B cell (primary cell): ENCODE results near the gene JARID2. TPM values are rescaled to one million over a fixed set of nuclear protein-coding genes. Genes with fewer than 3 reads are reported as not detected.

Source experiments
- ATAC-seq: fragments of 200-7000 bp; cut with Tn5 transposase; one replicate; pipeline ENCODE4 v1.10.0; 2021; ENCODE audit warnings: low read depth, mild to moderate bottlenecking, moderate number of reproducible peaks, moderate library complexity
- CTCF ChIA-PET: fragments of 350-600 bp; sonication (Branson Sonifier 250); formaldehyde crosslinking; loops from one replicate; lab custom pipeline; 2021; ENCODE audit warnings: antibody characterized with exemption, inconsistent platforms; lab: Charles Lee
- POLR2A ChIA-PET: fragments of 350-600 bp; sonication (Branson Sonifier 250); formaldehyde crosslinking; loops from one replicate; lab custom pipeline; 2021; ENCODE audit warnings: antibody characterized with exemption; lab: Charles Lee
- DNase-seq: peaks from one replicate; pipeline ENCODE4 v3.0.0; 2013
- H2AFZ ChIP-seq: 2 replicates; pipeline ENCODE4 v1.6.1; 2012; ENCODE audit warnings: mild to moderate bottlenecking, low read depth, low read length; ENCODE audit not compliant: insufficient read depth, poor library complexity, severe bottlenecking
- H3K27ac ChIP-seq, 2 donors: 1 replicate in 1 of 2; 2 replicates in 1 of 2; pipeline ENCODE4 v1.5.1; 2012 to 2013; ENCODE audit warnings: low read length in 2 of 2, mild to moderate bottlenecking in 2 of 2, moderate library complexity in 1 of 2
- H3K27me3 ChIP-seq, 4 experiments: fragments of 200-600 bp in 1 of 4; sonication (generic) in 1 of 4; replicated peaks in 1 of 4; 1 replicate in 2 of 4; 2 replicates in 2 of 4; pipeline versions ENCODE4 v1.6.1 to v1.7.0; 2013 to 2016; ENCODE audit warnings: low read length in 3 of 4, mild to moderate bottlenecking in 2 of 4, mixed read lengths in 1 of 4, moderate library complexity in 1 of 4; ENCODE audit not compliant: insufficient read depth in 4 of 4, control insufficient read depth in 3 of 4; ENCODE audit errors: control extremely low read depth in 1 of 4
- H3K36me3 ChIP-seq, 2 experiments: replicated peaks in 1 of 2; 1 replicate in 1 of 2; 2 replicates in 1 of 2; pipeline versions ENCODE4 v1.6.1 to v1.7.1; 2013; ENCODE audit warnings: low read length in 1 of 2; ENCODE audit not compliant: insufficient read depth in 2 of 2, control insufficient read depth in 1 of 2; ENCODE audit errors: control extremely low read depth in 1 of 2, extremely low read depth in 1 of 2
- H3K4me1 ChIP-seq, 2 donors: fragments of 200-600 bp in 1 of 2; sonication (generic) in 1 of 2; 1 replicate in 1 of 2; 2 replicates in 1 of 2; pipeline versions ENCODE4 v1.5.1 to v1.6.1; 2013 to 2017; ENCODE audit warnings: low read length in 2 of 2; ENCODE audit not compliant: control insufficient read depth in 2 of 2, insufficient read depth in 2 of 2
- H3K4me2 ChIP-seq: replicated peaks from 2 replicates; pipeline ENCODE3; 2012; ENCODE audit warnings: mild to moderate bottlenecking, low read depth, low read length; ENCODE audit not compliant: poor library complexity, severe bottlenecking
- H3K4me3 ChIP-seq, 5 experiments: fragments of 200-600 bp in 1 of 5; sonication (generic) in 1 of 5; 1 replicate in 3 of 5; 2 replicates in 2 of 5; pipeline versions ENCODE4 v1.5.1 to v1.7.0; 2011 to 2016; ENCODE audit warnings: low read length in 4 of 5, mild to moderate bottlenecking in 4 of 5, low read depth in 2 of 5, control low read depth in 1 of 5, moderate library complexity in 1 of 5; ENCODE audit not compliant: insufficient read depth in 1 of 5; ENCODE audit errors: control extremely low read depth in 1 of 5, extremely low read depth in 1 of 5
- H3K79me2 ChIP-seq: fragments of 200-600 bp; sonication (generic); one replicate; pipeline ENCODE4 v1.6.0; 2016; ENCODE audit warnings: low read length; ENCODE audit not compliant: control insufficient read depth, insufficient read depth
- H3K9ac ChIP-seq: fragments of 200-600 bp; sonication (generic); 2 replicates; pipeline ENCODE4 v1.6.1; 2017; ENCODE audit warnings: mild to moderate bottlenecking, low read length, moderate library complexity
- H3K9me3 ChIP-seq, 3 donors: one replicate each; pipeline versions ENCODE4 v1.6.1 to v1.7.1; 2013; ENCODE audit warnings: low read length in 2 of 3; ENCODE audit not compliant: control insufficient read depth in 2 of 3, insufficient read depth in 1 of 3; ENCODE audit errors: control extremely low read depth in 1 of 3
- H4K20me1 ChIP-seq: 2 replicates; pipeline ENCODE4 v1.6.0; 2012; ENCODE audit warnings: mild to moderate bottlenecking, low read length; ENCODE audit not compliant: insufficient read depth, control insufficient read depth, poor library complexity, severe bottlenecking
- H3K27ac Mint-ChIP-seq: one replicate; pipeline ENCODE4 v1.8.0; 2021; ENCODE audit warnings: mixed read lengths
- H3K27me3 Mint-ChIP-seq: one replicate; pipeline ENCODE4 v1.8.0; 2021; ENCODE audit warnings: mixed read lengths
- H3K4me1 Mint-ChIP-seq: one replicate; pipeline ENCODE4 v1.8.0; 2021; ENCODE audit warnings: mixed read lengths
- H3K4me3 Mint-ChIP-seq: one replicate; pipeline ENCODE4 v1.8.0; 2021; ENCODE audit warnings: mixed read lengths
- H3K9me3 Mint-ChIP-seq: one replicate; pipeline ENCODE4 v1.8.0; 2022; ENCODE audit warnings: mixed read lengths; ENCODE audit not compliant: insufficient read depth
- CTCF ChIP-seq: fragments of 200-600 bp; IDR thresholded peaks from one replicate; pipeline ENCODE4 v1.8.0; 2022; ENCODE audit warnings: antibody characterized with exemption, mild to moderate bottlenecking
- EZH2 ChIP-seq: IDR thresholded peaks from 2 replicates; pipeline ENCODE4 v1.6.1; 2012; ENCODE audit warnings: borderline replicate concordance, low read depth, mild to moderate bottlenecking, moderate library complexity, low read length; ENCODE audit not compliant: insufficient read depth, poor library complexity, severe bottlenecking
- WGBS: methylation state at CpG from one replicate; pipeline ENCODE4 v1.1.5; 2013; ENCODE audit warnings: missing lambda C conversion rate; ENCODE audit not compliant: insufficient coverage; 5-methylcytosine and 5-hydroxymethylcytosine counted together
- intact Hi-C: fragments of 100-400 bp; cut with micrococcal nuclease; formaldehyde crosslinking; loops from one replicate; pipeline ENCODE4 v1.10.0; 2022
- polyA plus RNA-seq: library from polyadenylated mRNA; depleted of rRNA; stranded (reverse); fragments of >200 nt; gene quantifications from 2 replicates; pipeline ENCODE4 v1.2.3, GENCODE V29; 2012
- total RNA-seq, 2 donors: library from RNA; stranded (reverse); fragments of 120-200 nt in 1 of 2; gene quantifications; 1 replicate in 1 of 2; 2 replicates in 1 of 2; pipeline versions ENCODE4 v1.2.3 to v1.2.4, GENCODE V29; 2013 to 2022

The JARID2 gene
- total and polyA plus RNA-seq, 2 donors (not counting 1 experiment from before 2014, with no cell fraction given), result 11.0 to 58.1 TPM

GRCh38 chr6:15348528-15348927, 102.7 kb downstream of the JARID2 start:
- Histone ChIP-seq H3K4me3 (no peak overlapping the region), H3K79me2 (peaks cover 99% of the 10 kb centered on the region), H3K4me1 (peaks cover 12 to 17% of the 10 kb centered on the region in 2 donors), H2AFZ (no peak overlapping the region), H3K36me3 (peaks cover 9% of the 10 kb centered on the region in 2 experiments), H3K9ac (no peak overlapping the region), H3K27ac (no peak overlapping the region), H3K9me3 (no peaks in the 10 kb centered on the region), H3K27me3 (no peaks in the 10 kb centered on the region), H4K20me1 (peaks cover 74% of the 10 kb centered on the region), H3K4me2 (no peak overlapping the region)
- H3K27me3 Mint-ChIP-seq, result no peaks in the 10 kb centered on the region
- TF ChIP-seq CTCF, result no peak
- TF ChIP-seq EZH2, result no peak
- ChIA-PET CTCF (no interaction called here), POLR2A (no interaction called here)
- H3K27ac Mint-ChIP-seq, result no peak overlapping the region
- ATAC-seq, result no peak
- H3K9me3 Mint-ChIP-seq, result no peaks in the 10 kb centered on the region
- peaks cover 69% of the 10 kb centered on the region for H3K4me1 Mint-ChIP-seq
- 83% methylated on average over 1 of the region's 4 CpGs for WGBS
- intact Hi-C loops, result no loop called here
- no peak overlapping the region for H3K4me3 Mint-ChIP-seq
- DNase-seq, result no peak

- peaks cover 66% of the 10 kb centered on the region for H3K4me1 Mint-ChIP-seq
Measured at GRCh38 chr6:15349379-15349778, 103.5 kb downstream of the JARID2 start.

More at GRCh38 chr6:15349379-15349778, 103.5 kb downstream of the JARID2 start:
- no CpG with 5 or more reads among the region's 5 CpGs for WGBS
- no peak overlapping the region for H3K4me3 Mint-ChIP-seq
- H3K27me3 Mint-ChIP-seq, result no peaks in the 10 kb centered on the region
- ATAC-seq (no peak), DNase-seq (no peak)
- CTCF ChIA-PET, result no interaction called here
- no peak overlapping the region for H3K4me2 ChIP-seq
- peaks cover 3 to 14% of the 10 kb centered on the region in 2 donors for H3K4me1 ChIP-seq
- H3K27ac Mint-ChIP-seq, result no peak overlapping the region
- H3K27ac ChIP-seq, result no peak overlapping the region
- POLR2A ChIA-PET, result no interaction called here
- peaks cover 74% of the 10 kb centered on the region for H4K20me1 ChIP-seq
- H3K36me3 ChIP-seq, result peaks cover 9% of the 10 kb centered on the region in 2 experiments
- no peak overlapping the region for H3K9ac ChIP-seq
- TF ChIP-seq EZH2, result no peak
- no peak for TF ChIP-seq CTCF
- no peak overlapping the region for H2AFZ ChIP-seq
- H3K9me3 Mint-ChIP-seq, result no peaks in the 10 kb centered on the region
- intact Hi-C loops, result no loop called here
- H3K27me3 ChIP-seq, result no peaks in the 10 kb centered on the region
- H3K79me2 ChIP-seq, result peaks cover 99% of the 10 kb centered on the region
- H3K9me3 ChIP-seq, result no peaks in the 10 kb centered on the region
- H3K4me3 ChIP-seq, result no peak overlapping the region
